B cell (primary cell): ENCODE results near the gene CCL3. TPM values are rescaled to one million over a fixed set of nuclear protein-coding genes. Genes with fewer than 3 reads are reported as not detected.
A peak's percentile ranks its signal among the peaks of the same experiment; 100 is the strongest.
"Not testable (repeated sequence)": the region's sequence is repeated elsewhere in the genome, so short reads cannot be mapped to it uniquely, and the experiment has no call there.

Experiments used
- ATAC-seq: fragments of 200-7000 bp; cut with Tn5 transposase; one replicate; pipeline ENCODE4 v1.10.0; 2021; ENCODE audit warnings: low read depth, mild to moderate bottlenecking, moderate number of reproducible peaks, moderate library complexity
- CTCF ChIA-PET: fragments of 350-600 bp; sonication (Branson Sonifier 250); formaldehyde crosslinking; loops from one replicate; lab custom pipeline; 2021; ENCODE audit warnings: antibody characterized with exemption, inconsistent platforms; lab: Charles Lee
- POLR2A ChIA-PET: fragments of 350-600 bp; sonication (Branson Sonifier 250); formaldehyde crosslinking; loops from one replicate; lab custom pipeline; 2021; ENCODE audit warnings: antibody characterized with exemption; lab: Charles Lee
- DNase-seq: peaks from one replicate; pipeline ENCODE4 v3.0.0; 2013
- H2AFZ ChIP-seq: 2 replicates; pipeline ENCODE4 v1.6.1; 2012; ENCODE audit warnings: mild to moderate bottlenecking, low read depth, low read length; ENCODE audit not compliant: insufficient read depth, poor library complexity, severe bottlenecking
- H3K27ac ChIP-seq, 2 donors: 1 replicate in 1 of 2; 2 replicates in 1 of 2; pipeline ENCODE4 v1.5.1; 2012 to 2013; ENCODE audit warnings: low read length in 2 of 2, mild to moderate bottlenecking in 2 of 2, moderate library complexity in 1 of 2
- H3K27me3 ChIP-seq, 4 experiments: fragments of 200-600 bp in 1 of 4; sonication (generic) in 1 of 4; replicated peaks in 1 of 4; 1 replicate in 2 of 4; 2 replicates in 2 of 4; pipeline versions ENCODE4 v1.6.1 to v1.7.0; 2013 to 2016; ENCODE audit warnings: low read length in 3 of 4, mild to moderate bottlenecking in 2 of 4, mixed read lengths in 1 of 4, moderate library complexity in 1 of 4; ENCODE audit not compliant: insufficient read depth in 4 of 4, control insufficient read depth in 3 of 4; ENCODE audit errors: control extremely low read depth in 1 of 4
- H3K36me3 ChIP-seq, 2 experiments: replicated peaks in 1 of 2; 1 replicate in 1 of 2; 2 replicates in 1 of 2; pipeline versions ENCODE4 v1.6.1 to v1.7.1; 2013; ENCODE audit warnings: low read length in 1 of 2; ENCODE audit not compliant: insufficient read depth in 2 of 2, control insufficient read depth in 1 of 2; ENCODE audit errors: control extremely low read depth in 1 of 2, extremely low read depth in 1 of 2
- H3K4me1 ChIP-seq, 2 donors: fragments of 200-600 bp in 1 of 2; sonication (generic) in 1 of 2; 1 replicate in 1 of 2; 2 replicates in 1 of 2; pipeline versions ENCODE4 v1.5.1 to v1.6.1; 2013 to 2017; ENCODE audit warnings: low read length in 2 of 2; ENCODE audit not compliant: control insufficient read depth in 2 of 2, insufficient read depth in 2 of 2
- H3K4me2 ChIP-seq: replicated peaks from 2 replicates; pipeline ENCODE3; 2012; ENCODE audit warnings: mild to moderate bottlenecking, low read depth, low read length; ENCODE audit not compliant: poor library complexity, severe bottlenecking
- H3K4me3 ChIP-seq, 5 experiments: fragments of 200-600 bp in 1 of 5; sonication (generic) in 1 of 5; 1 replicate in 3 of 5; 2 replicates in 2 of 5; pipeline versions ENCODE4 v1.5.1 to v1.7.0; 2011 to 2016; ENCODE audit warnings: low read length in 4 of 5, mild to moderate bottlenecking in 4 of 5, low read depth in 2 of 5, control low read depth in 1 of 5, moderate library complexity in 1 of 5; ENCODE audit not compliant: insufficient read depth in 1 of 5; ENCODE audit errors: control extremely low read depth in 1 of 5, extremely low read depth in 1 of 5
- H3K79me2 ChIP-seq: fragments of 200-600 bp; sonication (generic); one replicate; pipeline ENCODE4 v1.6.0; 2016; ENCODE audit warnings: low read length; ENCODE audit not compliant: control insufficient read depth, insufficient read depth
- H3K9ac ChIP-seq: fragments of 200-600 bp; sonication (generic); 2 replicates; pipeline ENCODE4 v1.6.1; 2017; ENCODE audit warnings: mild to moderate bottlenecking, low read length, moderate library complexity
- H3K9me3 ChIP-seq, 3 donors: one replicate each; pipeline versions ENCODE4 v1.6.1 to v1.7.1; 2013; ENCODE audit warnings: low read length in 2 of 3; ENCODE audit not compliant: control insufficient read depth in 2 of 3, insufficient read depth in 1 of 3; ENCODE audit errors: control extremely low read depth in 1 of 3
- H4K20me1 ChIP-seq: 2 replicates; pipeline ENCODE4 v1.6.0; 2012; ENCODE audit warnings: mild to moderate bottlenecking, low read length; ENCODE audit not compliant: insufficient read depth, control insufficient read depth, poor library complexity, severe bottlenecking
- H3K27ac Mint-ChIP-seq: one replicate; pipeline ENCODE4 v1.8.0; 2021; ENCODE audit warnings: mixed read lengths
- H3K27me3 Mint-ChIP-seq: one replicate; pipeline ENCODE4 v1.8.0; 2021; ENCODE audit warnings: mixed read lengths
- H3K4me1 Mint-ChIP-seq: one replicate; pipeline ENCODE4 v1.8.0; 2021; ENCODE audit warnings: mixed read lengths
- H3K4me3 Mint-ChIP-seq: one replicate; pipeline ENCODE4 v1.8.0; 2021; ENCODE audit warnings: mixed read lengths
- H3K9me3 Mint-ChIP-seq: one replicate; pipeline ENCODE4 v1.8.0; 2022; ENCODE audit warnings: mixed read lengths; ENCODE audit not compliant: insufficient read depth
- EZH2 ChIP-seq: IDR thresholded peaks from 2 replicates; pipeline ENCODE4 v1.6.1; 2012; ENCODE audit warnings: borderline replicate concordance, low read depth, mild to moderate bottlenecking, moderate library complexity, low read length; ENCODE audit not compliant: insufficient read depth, poor library complexity, severe bottlenecking
- WGBS: methylation state at CpG from one replicate; pipeline ENCODE4 v1.1.5; 2013; ENCODE audit warnings: missing lambda C conversion rate; ENCODE audit not compliant: insufficient coverage; 5-methylcytosine and 5-hydroxymethylcytosine counted together
- intact Hi-C: fragments of 100-400 bp; cut with micrococcal nuclease; formaldehyde crosslinking; loops from one replicate; pipeline ENCODE4 v1.10.0; 2022
- polyA plus RNA-seq: library from polyadenylated mRNA; depleted of rRNA; stranded (reverse); fragments of >200 nt; gene quantifications from 2 replicates; pipeline ENCODE4 v1.2.3, GENCODE V29; 2012
- total RNA-seq, 2 donors: library from RNA; stranded (reverse); fragments of 120-200 nt in 1 of 2; gene quantifications; 1 replicate in 1 of 2; 2 replicates in 1 of 2; pipeline versions ENCODE4 v1.2.3 to v1.2.4, GENCODE V29; 2013 to 2022
- TF ChIP-seq, protein P1 (sequence below): fragments of 200-600 bp; IDR thresholded peaks from one replicate; pipeline ENCODE4 v1.8.0; 2022; ENCODE audit warnings: antibody characterized with exemption, mild to moderate bottlenecking

Gene CCL3
- total and polyA plus RNA-seq, 2 donors (not counting 1 experiment from before 2014, with no cell fraction given) = 5.7 to 31.3 TPM

DNA sequence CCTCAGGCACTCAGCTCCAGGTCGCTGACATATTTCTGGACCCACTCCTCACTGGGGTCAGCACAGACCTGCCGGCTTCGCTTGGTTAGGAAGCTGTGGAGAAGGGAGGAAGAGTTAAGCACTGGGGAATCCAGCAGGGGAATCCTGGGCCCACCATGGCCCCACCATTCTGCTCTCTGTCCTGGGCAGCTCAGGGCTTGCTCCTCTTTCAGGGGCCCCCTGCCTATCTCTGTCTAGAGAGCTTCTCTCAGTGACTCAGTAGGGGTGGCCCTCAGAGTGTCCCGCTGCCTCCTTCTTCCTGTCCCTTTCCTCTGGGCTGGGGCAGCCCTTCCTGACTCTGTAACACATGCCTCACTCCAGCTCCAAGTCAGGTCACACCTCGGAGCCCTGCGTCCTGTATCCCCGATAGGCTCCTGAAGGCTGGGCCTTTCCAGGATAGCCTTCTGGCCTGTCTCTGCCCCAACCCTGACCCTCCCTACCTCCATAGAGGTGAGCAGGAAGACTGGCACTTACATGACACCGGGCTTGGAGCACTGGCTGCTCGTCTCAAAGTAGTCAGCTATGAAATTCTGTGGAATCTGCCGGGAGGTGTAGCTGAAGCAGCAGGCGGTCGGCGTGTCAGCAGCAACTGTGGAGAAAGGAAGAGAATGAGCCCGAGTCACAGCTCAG lies 1.1 kb downstream of the CCL3 start:
- 95% methylated on average over 10 of the region's 14 CpGs for WGBS
- DNase-seq (no peak), ATAC-seq (no peak)
- Histone ChIP-seq H3K36me3 (no peaks in the 10 kb centered on the region), H3K79me2 (no peaks in the 10 kb centered on the region), H3K4me1 (peaks cover 42 to 44% of the 10 kb centered on the region in 2 donors), H3K27ac (peak overlapping the region; percentile 58 to 85), H2AFZ (no peak overlapping the region), H4K20me1 (no peaks in the 10 kb centered on the region), H3K4me3 (peak overlapping the region in 2 of 5 experiments; percentile 36 to 43), H3K4me2 (peak overlapping the region; percentile 70), H3K9me3 (peaks cover 0 to 6% (median 0%) of the 10 kb centered on the region in 3 donors), H3K27me3 (no peaks in the 10 kb centered on the region), H3K9ac (peak overlapping the region; percentile 44)
- H3K4me3 Mint-ChIP-seq = peak overlapping the region; percentile 89
- CTCF ChIA-PET = interaction anchor here (0.9 to 2.1 kb wide), 5 partner anchors 14 to 60 kb away, joined by 4 to 11 read pairs (median 5); partner anchors contain the start of gene CCL4
- TF ChIP-seq, protein P1, sequence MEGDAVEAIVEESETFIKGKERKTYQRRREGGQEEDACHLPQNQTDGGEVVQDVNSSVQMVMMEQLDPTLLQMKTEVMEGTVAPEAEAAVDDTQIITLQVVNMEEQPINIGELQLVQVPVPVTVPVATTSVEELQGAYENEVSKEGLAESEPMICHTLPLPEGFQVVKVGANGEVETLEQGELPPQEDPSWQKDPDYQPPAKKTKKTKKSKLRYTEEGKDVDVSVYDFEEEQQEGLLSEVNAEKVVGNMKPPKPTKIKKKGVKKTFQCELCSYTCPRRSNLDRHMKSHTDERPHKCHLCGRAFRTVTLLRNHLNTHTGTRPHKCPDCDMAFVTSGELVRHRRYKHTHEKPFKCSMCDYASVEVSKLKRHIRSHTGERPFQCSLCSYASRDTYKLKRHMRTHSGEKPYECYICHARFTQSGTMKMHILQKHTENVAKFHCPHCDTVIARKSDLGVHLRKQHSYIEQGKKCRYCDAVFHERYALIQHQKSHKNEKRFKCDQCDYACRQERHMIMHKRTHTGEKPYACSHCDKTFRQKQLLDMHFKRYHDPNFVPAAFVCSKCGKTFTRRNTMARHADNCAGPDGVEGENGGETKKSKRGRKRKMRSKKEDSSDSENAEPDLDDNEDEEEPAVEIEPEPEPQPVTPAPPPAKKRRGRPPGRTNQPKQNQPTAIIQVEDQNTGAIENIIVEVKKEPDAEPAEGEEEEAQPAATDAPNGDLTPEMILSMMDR = no peak
- no peak for TF ChIP-seq EZH2
- H3K27me3 Mint-ChIP-seq = no peaks in the 10 kb centered on the region
- no peaks in the 10 kb centered on the region for H3K9me3 Mint-ChIP-seq
- peak overlapping the region; percentile 87 for H3K27ac Mint-ChIP-seq
- POLR2A ChIA-PET = no interaction called here
- peaks cover 63% of the 10 kb centered on the region for H3K4me1 Mint-ChIP-seq
- intact Hi-C loops = no loop called here

DNA sequence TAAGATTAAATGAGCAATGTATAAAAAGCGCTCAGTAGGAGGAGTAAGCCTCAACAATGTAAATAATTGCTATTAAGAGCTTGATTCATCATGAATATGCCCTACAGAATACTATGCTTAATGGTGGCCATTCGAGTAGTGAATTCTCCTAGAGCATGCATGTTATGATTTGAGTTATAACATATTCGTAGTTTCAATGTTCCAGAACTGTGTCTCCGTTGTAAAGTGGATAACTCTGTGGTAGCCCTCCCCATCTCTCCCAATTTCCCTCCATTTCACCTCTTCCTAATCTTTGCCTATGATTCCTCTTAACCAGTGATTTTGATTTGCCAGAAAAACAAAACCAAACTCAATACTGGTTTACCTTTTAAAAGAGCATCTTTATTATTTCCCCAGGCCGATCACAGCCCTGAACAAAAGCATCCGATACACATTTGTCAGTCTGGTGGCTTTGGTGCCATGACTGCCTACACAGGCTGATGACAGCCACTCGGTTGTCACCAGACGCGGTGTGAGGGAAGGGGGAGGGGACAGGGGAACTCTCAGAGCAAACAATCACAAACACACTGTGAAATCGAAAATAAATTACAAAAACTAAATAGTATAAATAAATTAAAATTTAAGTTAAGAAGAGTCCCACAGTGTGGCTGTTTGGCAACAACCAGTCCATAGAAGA lies 1.9 kb downstream of the CCL3 start:
- CTCF ChIA-PET = interaction anchor here (0.9 to 1.2 kb wide), 2 partner anchors 15 to 61 kb away, joined by 5 read pairs; no protein-coding TSS in a partner anchor
- no CpG with 5 or more reads among the region's 10 CpGs for WGBS
- intact Hi-C loops, H4K20me1 ChIP-seq, H3K4me2 ChIP-seq, H3K27ac ChIP-seq, H3K9me3 ChIP-seq, DNase-seq, H3K79me2 ChIP-seq, H3K4me3 Mint-ChIP-seq, H3K9me3 Mint-ChIP-seq, H3K27me3 ChIP-seq, H3K27me3 Mint-ChIP-seq, H3K27ac Mint-ChIP-seq, H3K4me3 ChIP-seq, H3K9ac ChIP-seq, H3K36me3 ChIP-seq, POLR2A ChIA-PET, ATAC-seq, H2AFZ ChIP-seq: not testable (repeated sequence)
- peaks cover 46 to 47% of the 10 kb centered on the region in 2 donors for H3K4me1 ChIP-seq
- H3K4me1 Mint-ChIP-seq = peaks cover 65% of the 10 kb centered on the region

DNA sequence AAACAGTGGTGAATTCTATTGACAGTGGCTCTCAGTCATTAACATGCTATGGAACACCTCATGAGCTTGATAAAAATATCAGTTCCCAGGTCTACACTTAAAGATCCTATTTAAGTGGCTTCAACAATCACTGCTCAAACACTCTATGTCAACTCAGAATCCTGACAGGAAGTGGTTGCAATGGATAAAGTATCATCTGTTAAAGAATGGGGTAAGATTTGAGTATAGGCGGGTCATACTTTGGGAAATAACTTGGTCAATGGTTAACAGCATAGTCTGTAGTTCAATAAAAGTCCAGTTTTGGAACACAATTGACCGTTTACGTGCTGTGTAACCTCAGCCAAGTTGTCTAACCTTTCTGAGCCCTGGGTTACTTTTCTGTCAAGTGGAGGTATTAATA lies 2.5 kb downstream of the CCL3 start:
- H3K4me2 ChIP-seq, POLR2A ChIA-PET, H3K27ac Mint-ChIP-seq, H3K9ac ChIP-seq, intact Hi-C loops, ATAC-seq, H3K27me3 ChIP-seq, H3K4me3 ChIP-seq, H3K36me3 ChIP-seq, H3K27me3 Mint-ChIP-seq, H3K27ac ChIP-seq, H3K9me3 ChIP-seq, H4K20me1 ChIP-seq, H3K4me3 Mint-ChIP-seq, DNase-seq, H3K79me2 ChIP-seq, H2AFZ ChIP-seq, H3K9me3 Mint-ChIP-seq: not testable (repeated sequence)
- H3K4me1 ChIP-seq = peaks cover 47 to 48% of the 10 kb centered on the region in 2 donors
- CTCF ChIA-PET = interaction anchor here (1.3 kb wide), 1 partner anchor 15 kb away, joined by 3 read pairs; no protein-coding TSS in a partner anchor
- no CpG with 5 or more reads among the region's 3 CpGs for WGBS
- peaks cover 66% of the 10 kb centered on the region for H3K4me1 Mint-ChIP-seq
